Measurements from ENCODE around the gene NDUFA5. TPM values are rescaled to one million over a fixed set of nuclear protein-coding genes. Genes with fewer than 3 reads are reported as not detected.
"Not testable (repeated sequence)": the region's sequence is repeated elsewhere in the genome, so short reads cannot be mapped to it uniquely, and the experiment has no call there.

NDUFA5 gene
- total RNA-seq, 2 donors from 2014 or later, result 50.5 to 54.0 TPM

GRCh38 chr7:123573341-123573740, 15.7 kb upstream of the NDUFA5 start:
- no peaks in the 10 kb centered on the region for H3K9me3 Mint-ChIP-seq
- H3K36me3 Mint-ChIP-seq (ENCODE audit: low read depth), result no peaks in the 10 kb centered on the region
- H3K27ac Mint-ChIP-seq, result no peak overlapping the region
- no peak overlapping the region for H3K4me3 Mint-ChIP-seq
- H3K27me3 Mint-ChIP-seq, result peaks cover 3% of the 10 kb centered on the region
- ATAC-seq (replicated peaks), result no peak
- no peaks in the 10 kb centered on the region for H3K4me1 Mint-ChIP-seq

- ATAC-seq (replicated peaks), result no peak
- Mint-ChIP-seq H3K4me1 (no peaks in the 10 kb centered on the region), H3K4me3 (no peak overlapping the region), H3K27me3 (no peaks in the 10 kb centered on the region), H3K27ac (no peak overlapping the region), H3K9me3 (no peaks in the 10 kb centered on the region), H3K36me3 (ENCODE audit: low read depth) (no peaks in the 10 kb centered on the region)
These were observed 14.1 kb upstream of the NDUFA5 start for GRCh38 chr7:123571684-123572083.

GRCh38 chr7:123571187-123571586, 13.6 kb upstream of the NDUFA5 start:
- Mint-ChIP-seq H3K27ac (no peak overlapping the region), H3K27me3 (no peaks in the 10 kb centered on the region), H3K36me3 (ENCODE audit: low read depth) (no peaks in the 10 kb centered on the region), H3K9me3 (no peaks in the 10 kb centered on the region), H3K4me3 (no peak overlapping the region), H3K4me1 (no peaks in the 10 kb centered on the region)
- ATAC-seq (replicated peaks), result no peak

GRCh38 chr7:123570390-123571182, 13.0 kb upstream of the NDUFA5 start:
- H3K27me3 Mint-ChIP-seq, result no peaks in the 10 kb centered on the region
- H3K27ac Mint-ChIP-seq, result no peak overlapping the region
- no peak overlapping the region for H3K4me3 Mint-ChIP-seq
- ATAC-seq (replicated peaks), result no peak
- H3K9me3 Mint-ChIP-seq, result no peaks in the 10 kb centered on the region
- no peaks in the 10 kb centered on the region for H3K36me3 Mint-ChIP-seq (ENCODE audit: low read depth)
- no peaks in the 10 kb centered on the region for H3K4me1 Mint-ChIP-seq

GRCh38 chr7:123569352-123570010, 11.9 kb upstream of the NDUFA5 start:
- H3K27ac Mint-ChIP-seq, result no peak overlapping the region
- ATAC-seq (replicated peaks), result no peak
- H3K36me3 Mint-ChIP-seq (ENCODE audit: low read depth), result no peaks in the 10 kb centered on the region
- no peaks in the 10 kb centered on the region for H3K4me1 Mint-ChIP-seq
- no peaks in the 10 kb centered on the region for H3K27me3 Mint-ChIP-seq
- no peaks in the 10 kb centered on the region for H3K9me3 Mint-ChIP-seq
- no peak overlapping the region for H3K4me3 Mint-ChIP-seq

GRCh38 chr7:123562121-123562520, 4.5 kb upstream of the NDUFA5 start:
- peaks cover 3% of the 10 kb centered on the region for H3K27me3 Mint-ChIP-seq
- H3K36me3 Mint-ChIP-seq (ENCODE audit: low read depth), result no peaks in the 10 kb centered on the region
- no peaks in the 10 kb centered on the region for H3K4me1 Mint-ChIP-seq
- H3K9me3 Mint-ChIP-seq, result peaks cover 7% of the 10 kb centered on the region
- no peak for ATAC-seq (replicated peaks)
- H3K4me3 Mint-ChIP-seq, result no peak overlapping the region
- no peak overlapping the region for H3K27ac Mint-ChIP-seq

GRCh38 chr7:123558289-123558874, 764 bp upstream of the NDUFA5 start:
- H3K4me1 Mint-ChIP-seq, result no peaks in the 10 kb centered on the region

GRCh38 chr7:123557016-123557397, 611 bp downstream of the NDUFA5 start:
- Mint-ChIP-seq H3K36me3 (ENCODE audit: low read depth) (peaks cover 20% of the 10 kb centered on the region), H3K27ac (no peak overlapping the region), H3K4me1 (peaks cover 7% of the 10 kb centered on the region), H3K27me3 (peaks cover 3% of the 10 kb centered on the region), H3K4me3 (no peak overlapping the region), H3K9me3 (peaks cover 7% of the 10 kb centered on the region)
- ATAC-seq (replicated peaks), result no peak

More at GRCh38 chr7:123558289-123558874, 764 bp upstream of the NDUFA5 start:
- Mint-ChIP-seq H3K36me3 (ENCODE audit: low read depth) (peaks cover 6% of the 10 kb centered on the region), H3K4me3 (no peak overlapping the region), H3K9me3 (peaks cover 7% of the 10 kb centered on the region), H3K27ac (no peak overlapping the region), H3K27me3 (peaks cover 3% of the 10 kb centered on the region)
- ATAC-seq (replicated peaks), result no peak

- H3K4me1 Mint-ChIP-seq, result peaks cover 7% of the 10 kb centered on the region
- ATAC-seq (replicated peaks), result no peak
- peaks cover 7% of the 10 kb centered on the region for H3K9me3 Mint-ChIP-seq
- no peak overlapping the region for H3K27ac Mint-ChIP-seq
- no peaks in the 10 kb centered on the region for H3K27me3 Mint-ChIP-seq
- H3K4me3 Mint-ChIP-seq, result no peak overlapping the region
- peaks cover 27% of the 10 kb centered on the region for H3K36me3 Mint-ChIP-seq (ENCODE audit: low read depth)
These were observed 2.1 kb downstream of the NDUFA5 start for GRCh38 chr7:123555484-123555883.

GRCh38 chr7:123553159-123553558, 4.5 kb downstream of the NDUFA5 start:
- no peak for ATAC-seq (replicated peaks)
- peaks cover under 1% of the 10 kb centered on the region for H3K9me3 Mint-ChIP-seq
- H3K27ac Mint-ChIP-seq, result no peak overlapping the region

GRCh38 chr7:123552641-123553040, 5.0 kb downstream of the NDUFA5 start:
- Mint-ChIP-seq H3K27me3 (no peaks in the 10 kb centered on the region), H3K4me1 (peaks cover 19% of the 10 kb centered on the region), H3K9me3 (no peaks in the 10 kb centered on the region), H3K27ac (no peak overlapping the region), H3K4me3 (no peak overlapping the region), H3K36me3 (ENCODE audit: low read depth) (peaks cover 56% of the 10 kb centered on the region)
- no peak for ATAC-seq (replicated peaks)

More at GRCh38 chr7:123553159-123553558, 4.5 kb downstream of the NDUFA5 start:
- Mint-ChIP-seq H3K27me3 (no peaks in the 10 kb centered on the region), H3K4me1 (peaks cover 17% of the 10 kb centered on the region), H3K36me3 (ENCODE audit: low read depth) (peaks cover 50% of the 10 kb centered on the region), H3K4me3 (no peak overlapping the region)

GRCh38 chr7:123552134-123552533, 5.5 kb downstream of the NDUFA5 start:
- H3K9me3 Mint-ChIP-seq; H3K4me3 Mint-ChIP-seq; H3K27ac Mint-ChIP-seq; H3K27me3 Mint-ChIP-seq; ATAC-seq (replicated peaks): not testable (repeated sequence)
- Mint-ChIP-seq H3K36me3 (ENCODE audit: low read depth) (peaks cover 61% of the 10 kb centered on the region), H3K4me1 (peaks cover 24% of the 10 kb centered on the region)

GRCh38 chr7:123548406-123548805, 9.2 kb downstream of the NDUFA5 start:
- ATAC-seq (replicated peaks), result no peak
- H3K36me3 Mint-ChIP-seq (ENCODE audit: low read depth), result peaks cover 81% of the 10 kb centered on the region
- H3K27ac Mint-ChIP-seq, result peak overlapping the region; percentile 2
- peaks cover 32% of the 10 kb centered on the region for H3K4me1 Mint-ChIP-seq
- H3K9me3 Mint-ChIP-seq, result no peaks in the 10 kb centered on the region
- no peak overlapping the region for H3K4me3 Mint-ChIP-seq
- no peaks in the 10 kb centered on the region for H3K27me3 Mint-ChIP-seq

GRCh38 chr7:123539871-123540270, 17.7 kb downstream of the NDUFA5 start:
- Mint-ChIP-seq H3K27ac (no peak overlapping the region), H3K4me1 (peaks cover 10% of the 10 kb centered on the region), H3K27me3 (no peaks in the 10 kb centered on the region), H3K36me3 (ENCODE audit: low read depth) (peaks cover 27% of the 10 kb centered on the region), H3K4me3 (no peak overlapping the region), H3K9me3 (no peaks in the 10 kb centered on the region)
- no peak for ATAC-seq (replicated peaks)

- Mint-ChIP-seq H3K27me3 (peaks cover 1% of the 10 kb centered on the region), H3K9me3 (no peaks in the 10 kb centered on the region), H3K36me3 (ENCODE audit: low read depth) (peaks cover 24% of the 10 kb centered on the region), H3K4me1 (peaks cover 12% of the 10 kb centered on the region), H3K4me3 (no peak overlapping the region), H3K27ac (no peak overlapping the region)
- ATAC-seq (replicated peaks), result no peak
These were observed 18.7 kb downstream of the NDUFA5 start for GRCh38 chr7:123538897-123539296.

All from activated T-helper 17 cell treated with anti-CD3 and anti-CD28 coated beads, Interleukin-2, amount 50 U/mL, for 72 hours (primary cell).